ENCODE measurements around the gene DNAJC4.

Gene DNAJC4

GRCh38 chr11:64229090-64229743 is 1.1 kb upstream of the DNAJC4 start:
- DNase-seq (ENCODE audit: low spot score) = no peak
- no peak for FAIRE-seq

GRCh38 chr11:64229744-64230170 is 591 bp upstream of the DNAJC4 start:
- DNase-seq (ENCODE audit: low spot score) (no peak), FAIRE-seq (no peak)

GRCh38 chr11:64230985-64231365 is 627 bp downstream of the DNAJC4 start:
- no peak for DNase-seq (ENCODE audit: low spot score)
- FAIRE-seq = no peak

- no peak for FAIRE-seq
- no peak for DNase-seq (ENCODE audit: low spot score)
Measured at GRCh38 chr11:64231546-64231945, 1.2 kb downstream of the DNAJC4 start.

- FAIRE-seq = no peak
- no peak for DNase-seq (ENCODE audit: low spot score)
Measured at GRCh38 chr11:64232182-64232966, 2.0 kb downstream of the DNAJC4 start.

GRCh38 chr11:64232967-64233315 is 2.6 kb downstream of the DNAJC4 start:
- no peak for FAIRE-seq
- no peak for DNase-seq (ENCODE audit: low spot score)

- no peak for FAIRE-seq
Measured at GRCh38 chr11:64233913-64234586, 3.7 kb downstream of the DNAJC4 start, which contains the start of gene VEGFB. VEGFB (plus strand) TSS chr11:64234584; CDS start chr11:64234834, 250 bp downstream.

GRCh38 chr11:64234647-64235379 is 4.5 kb downstream of the DNAJC4 start:
- peak; percentile 71 for DNase-seq (ENCODE audit: low spot score)
- FAIRE-seq = no peak

More at GRCh38 chr11:64233913-64234586, 3.7 kb downstream of the DNAJC4 start, which contains the start of gene VEGFB:
- peak; percentile 86 for DNase-seq (ENCODE audit: low spot score)

- DNase-seq (ENCODE audit: low spot score) (no peak), FAIRE-seq (no peak)
Measured at GRCh38 chr11:64235437-64236161, 5.3 kb downstream of the DNAJC4 start.

- FAIRE-seq (no peak), DNase-seq (ENCODE audit: low spot score) (no peak)
Measured at GRCh38 chr11:64237484-64237951, 7.2 kb downstream of the DNAJC4 start.

- DNase-seq (ENCODE audit: low spot score) (no peak), FAIRE-seq (no peak)
Measured at GRCh38 chr11:64238076-64238475, 7.7 kb downstream of the DNAJC4 start.

- FAIRE-seq = no peak
- no peak for DNase-seq (ENCODE audit: low spot score)
Measured at GRCh38 chr11:64238999-64239398, 8.7 kb downstream of the DNAJC4 start.

- no peak for DNase-seq (ENCODE audit: low spot score)
- no peak for FAIRE-seq
Measured at GRCh38 chr11:64239662-64240434, 9.5 kb downstream of the DNAJC4 start.

GRCh38 chr11:64240435-64241240 is 10.3 kb downstream of the DNAJC4 start, which contains the start of gene FKBP2:
FKBP2 (plus strand) TSS chr11:64241095; CDS start chr11:64242388, 1,293 bp downstream.
- peak; percentile 98 for DNase-seq (ENCODE audit: low spot score)
- FAIRE-seq = peak; percentile 30

GRCh38 chr11:64241241-64241490 is 10.8 kb downstream of the DNAJC4 start:
- no peak for FAIRE-seq
- peak; percentile 97 for DNase-seq (ENCODE audit: low spot score)

- DNase-seq (ENCODE audit: low spot score) (peak; percentile 29), FAIRE-seq (no peak)
Measured at GRCh38 chr11:64241491-64242374, 11.4 kb downstream of the DNAJC4 start.

GRCh38 chr11:64243236-64243854 is 13.0 kb downstream of the DNAJC4 start:
- DNase-seq (ENCODE audit: low spot score) (no peak), FAIRE-seq (no peak)

GRCh38 chr11:64244107-64244506 is 13.8 kb downstream of the DNAJC4 start:
- FAIRE-seq (no peak), DNase-seq (ENCODE audit: low spot score) (no peak)
